HG02678 (cell line): Measurements from ENCODE around the gene SERP2.
"Not testable (repeated sequence)": the region's sequence is repeated elsewhere in the genome, so short reads cannot be mapped to it uniquely, and the experiment has no call there.

Experiments
- ATAC-seq: cut with Tn5 transposase; IDR thresholded peaks from one replicate; pipeline ENCODE4 v1.9.1; 2021; ENCODE audit warnings: mild to moderate bottlenecking, moderate library complexity; ENCODE audit not compliant: unreplicated experiment

The SERP2 gene

GRCh38 chr13:44373601-44374347, at the start of gene SERP2:
SERP2 (plus strand) TSS chr13:44373824; CDS start chr13:44374026, 202 bp downstream.
- no peak for ATAC-seq

GRCh38 chr13:44326961-44327360, 46.7 kb upstream of the SERP2 start:
- no peak for ATAC-seq

GRCh38 chr13:44329041-44329440, 44.6 kb upstream of the SERP2 start:
- ATAC-seq, result not testable (repeated sequence)

GRCh38 chr13:44329909-44330545, 43.6 kb upstream of the SERP2 start:
- no peak for ATAC-seq

- ATAC-seq, result no peak
Observed at GRCh38 chr13:44331446-44331845, 42.2 kb upstream of the SERP2 start.

GRCh38 chr13:44331912-44332851, 41.4 kb upstream of the SERP2 start:
- no peak for ATAC-seq

GRCh38 chr13:44333950-44334655, 39.5 kb upstream of the SERP2 start:
- ATAC-seq, result no peak

GRCh38 chr13:44334751-44335150, 38.9 kb upstream of the SERP2 start:
- no peak for ATAC-seq

- ATAC-seq, result no peak
Observed at GRCh38 chr13:44336934-44337333, 36.7 kb upstream of the SERP2 start.

GRCh38 chr13:44337581-44337980, 36.0 kb upstream of the SERP2 start:
- no peak for ATAC-seq

- ATAC-seq, result no peak
Observed at GRCh38 chr13:44340508-44340907, 33.1 kb upstream of the SERP2 start.

GRCh38 chr13:44342741-44343140, 30.9 kb upstream of the SERP2 start:
- ATAC-seq, result no peak

- no peak for ATAC-seq
Observed at GRCh38 chr13:44346534-44346933, 27.1 kb upstream of the SERP2 start.

- ATAC-seq, result no peak
Observed at GRCh38 chr13:44347301-44347700, 26.3 kb upstream of the SERP2 start.

- no peak for ATAC-seq
Observed at GRCh38 chr13:44347949-44348348, 25.7 kb upstream of the SERP2 start.

GRCh38 chr13:44350775-44351504, 22.7 kb upstream of the SERP2 start:
- no peak for ATAC-seq

- no peak for ATAC-seq
Observed at GRCh38 chr13:44351505-44351854, 22.1 kb upstream of the SERP2 start.

- no peak for ATAC-seq
Observed at GRCh38 chr13:44352202-44352601, 21.4 kb upstream of the SERP2 start.

GRCh38 chr13:44352671-44353070, 21.0 kb upstream of the SERP2 start:
- ATAC-seq, result no peak

- no peak for ATAC-seq
Observed at GRCh38 chr13:44354331-44354730, 19.3 kb upstream of the SERP2 start.
